GM12878 (cell line): ENCODE measurements around the gene NLN. TPM values are rescaled to one million over a fixed set of nuclear protein-coding genes. Genes with fewer than 3 reads are reported as not detected.

Experiments
- IRF5 ChIP-seq: fragments of 450-650 bp; IDR thresholded peaks from 2 replicates; pipeline ENCODE4 v1.6.1; 2017; ENCODE audit warnings: borderline replicate concordance
- PRDM15 ChIP-seq: fragments of 450-650 bp; formaldehyde crosslinking; IDR thresholded peaks from 2 replicates; pipeline ENCODE4 v1.4.0; 2020; ENCODE audit warnings: mild to moderate bottlenecking, moderate library complexity
- REST ChIP-seq: IDR thresholded peaks from 2 replicates; pipeline ENCODE4 v1.6.1; 2012; ENCODE audit warnings: mild to moderate bottlenecking, low read depth, low read length
- ZSCAN29 ChIP-seq: fragments of 450-650 bp; IDR thresholded peaks from 2 replicates; pipeline ENCODE4 v1.6.1; 2017; ENCODE audit warnings: mild to moderate bottlenecking, moderate library complexity
- polyA plus RNA-seq, 11 experiments: library from polyadenylated mRNA; depleted of rRNA in 4 of 11; unstranded in 6 of 11; stranded (reverse) in 5 of 11; fragments of >200 nt; fragmentation: Nextera tagmentation in 4 of 11; fragmentation: Illumina TruSeq in 1 of 11; extraction: Ambion mirVana in 4 of 11; extraction: Trizol in 1 of 11; gene quantifications; 1 replicate in 1 of 11; 2 replicates in 10 of 11; pipeline versions ENCODE4 v1.2.1 to v1.2.3, GENCODE V29; 2011 to 2016; ENCODE audit warnings: inconsistent platforms in 2 of 11, missing spikeins in 2 of 11, low read depth in 1 of 11
- total RNA-seq, 4 experiments: library from RNA; depleted of rRNA in 3 of 4; stranded (reverse); fragments of >200 nt in 3 of 4; fragmentation: Illumina TruSeq in 1 of 4; extraction: Trizol in 1 of 4; gene quantifications; 2 replicates each; pipeline versions ENCODE4 v1.2.1 to v1.2.3, GENCODE V29; 2013 to 2021

The NLN gene
- total and polyA plus RNA-seq, 10 of the 15 experiments (the other 5 are each of a cell fraction or from before 2014, with no cell fraction given): 6.8 to 56.9 (median 33.3) TPM

DNA sequence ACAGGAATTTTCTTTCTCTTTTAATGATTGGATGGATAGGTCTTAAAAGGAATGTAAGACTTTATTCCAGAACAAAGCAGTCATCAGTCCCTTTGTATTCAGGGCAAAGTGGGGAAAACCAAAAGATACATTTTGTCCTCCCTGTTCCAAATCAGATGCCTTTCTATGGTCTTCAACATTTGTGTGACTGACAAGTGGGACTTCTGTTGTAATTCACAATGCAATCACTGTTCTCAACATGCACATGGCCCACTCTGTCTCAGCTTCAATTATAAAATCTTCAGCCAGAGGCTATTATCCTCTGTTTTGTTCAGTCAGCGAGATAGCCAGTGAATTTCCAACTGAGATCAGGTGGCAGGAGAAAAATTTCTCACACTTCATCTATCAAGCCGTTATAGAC lies 108.9 kb downstream of the NLN start (continued):
- TF ChIP-seq PRDM15 (CRISPR knock-in tag) (no peak), ZSCAN29 (no peak), REST (no peak), IRF5 (no peak)
